Measurements from ENCODE around the gene USP28. TPM values are rescaled to one million over a fixed set of nuclear protein-coding genes. Genes with fewer than 3 reads are reported as not detected.
"Not testable (repeated sequence)": the region's sequence is repeated elsewhere in the genome, so short reads cannot be mapped to it uniquely, and the experiment has no call there.

Gene USP28
- 37.7 and 38.0 TPM in 2 replicates for total RNA-seq
- 22.4 and 27.4 TPM in 2 replicates for polyA plus RNA-seq
- polyA plus RNA-seq (2012): 10.3 and 13.6 TPM in 2 replicates
- 7.3 and 18.3 TPM in 2 replicates for polyA minus RNA-seq (ENCODE audit: low replicate concordance)

GRCh38 chr11:113875234-113876073 is at the start of gene USP28:
TSS of gene USP28 (minus strand) at chr11:113875572. CDS start at chr11:113875501, 71 bp downstream.
- H2AFZ ChIP-seq (ENCODE audit: low read length): peak within 1 kb of the TSS; percentile 93
- TF ChIP-seq CTCF (conservative IDR thresholded peaks at IDR 0.05 in 1 of 2, IDR thresholded peaks at IDR 0.05 in 1 of 2; ENCODE audit: low read depth in 1 of 2, low read length in 2 of 2): no peak
- no peak for TF ChIP-seq EZH2 (IDR thresholded peaks at IDR 0.05; ENCODE audit: low read length, missing control alignments)
- no peaks in the 10 kb centered on the region for H3K9me3 ChIP-seq (ENCODE audit: control insufficient read depth, insufficient read depth, low read depth, low read length)
- H3K27me3 ChIP-seq (ENCODE audit: control insufficient read depth, insufficient read depth, low read length): no peaks in the 10 kb centered on the region
- DNase-seq (ENCODE audit: low read depth in 2 of 2): peak; percentile 94 to 95
- peak within 1 kb of the TSS; percentile 97 for H3K4me2 ChIP-seq (ENCODE audit: extremely low read depth, insufficient read depth, low read length)
- H3K36me3 ChIP-seq (ENCODE audit: control insufficient read depth, insufficient read depth, low read length): no peaks in the 10 kb centered on the region
- H3K4me1 ChIP-seq (ENCODE audit: control insufficient read depth, extremely low read depth, insufficient read depth, low read length): no peaks in the 10 kb centered on the region
- H3K27ac ChIP-seq (ENCODE audit: insufficient read depth, low read length): peak within 1 kb of the TSS; percentile 90
- H3K9ac ChIP-seq (ENCODE audit: insufficient read depth, low read length): peak within 1 kb of the TSS; percentile 74
- no peaks in the 10 kb centered on the region for H3K79me2 ChIP-seq (ENCODE audit: control insufficient read depth, insufficient read depth, low read length)
- peak within 1 kb of the TSS; percentile 67 to 86 (median 86) for H3K4me3 ChIP-seq (replicated peaks in 1 of 4; ENCODE audit: control extremely low read depth in 1 of 4, insufficient read depth in 1 of 4, low read depth in 3 of 4, low read length in 4 of 4)
- no peaks in the 10 kb centered on the region for H4K20me1 ChIP-seq (ENCODE audit: control insufficient read depth, extremely low read depth, insufficient read depth, low read length)

GRCh38 chr11:113923572-113923971 is 48.2 kb upstream of the USP28 start:
- H3K4me3 ChIP-seq (replicated peaks in 1 of 4; ENCODE audit: control extremely low read depth in 1 of 4, insufficient read depth in 1 of 4, low read depth in 3 of 4, low read length in 4 of 4): no peak overlapping the region
- H3K27me3 ChIP-seq (ENCODE audit: control insufficient read depth, insufficient read depth, low read length): no peaks in the 10 kb centered on the region
- H3K36me3 ChIP-seq (ENCODE audit: control insufficient read depth, insufficient read depth, low read length): no peaks in the 10 kb centered on the region
- TF ChIP-seq CTCF (conservative IDR thresholded peaks at IDR 0.05 in 1 of 2, IDR thresholded peaks at IDR 0.05 in 1 of 2; ENCODE audit: low read depth in 1 of 2, low read length in 2 of 2): no peak
- no peak for TF ChIP-seq EZH2 (IDR thresholded peaks at IDR 0.05; ENCODE audit: low read length, missing control alignments)
- no peak overlapping the region for H3K9ac ChIP-seq (ENCODE audit: insufficient read depth, low read length)
- no peak for DNase-seq (ENCODE audit: low read depth in 2 of 2)
- no peaks in the 10 kb centered on the region for H3K79me2 ChIP-seq (ENCODE audit: control insufficient read depth, insufficient read depth, low read length)
- no peaks in the 10 kb centered on the region for H3K9me3 ChIP-seq (ENCODE audit: control insufficient read depth, insufficient read depth, low read depth, low read length)
- no peak overlapping the region for H3K27ac ChIP-seq (ENCODE audit: insufficient read depth, low read length)
- H4K20me1 ChIP-seq (ENCODE audit: control insufficient read depth, extremely low read depth, insufficient read depth, low read length): no peaks in the 10 kb centered on the region
- H2AFZ ChIP-seq (ENCODE audit: low read length): no peak overlapping the region
- no peak overlapping the region for H3K4me2 ChIP-seq (ENCODE audit: extremely low read depth, insufficient read depth, low read length)
- H3K4me1 ChIP-seq (ENCODE audit: control insufficient read depth, extremely low read depth, insufficient read depth, low read length): no peaks in the 10 kb centered on the region

GRCh38 chr11:113911491-113911890 is 36.1 kb upstream of the USP28 start:
- not testable (repeated sequence) for H3K79me2 ChIP-seq (ENCODE audit: control insufficient read depth, insufficient read depth, low read length); H2AFZ ChIP-seq (ENCODE audit: low read length); H3K9me3 ChIP-seq (ENCODE audit: control insufficient read depth, insufficient read depth, low read depth, low read length); H3K36me3 ChIP-seq (ENCODE audit: control insufficient read depth, insufficient read depth, low read length); H3K4me2 ChIP-seq (ENCODE audit: extremely low read depth, insufficient read depth, low read length); H3K27ac ChIP-seq (ENCODE audit: insufficient read depth, low read length); H3K4me1 ChIP-seq (ENCODE audit: control insufficient read depth, extremely low read depth, insufficient read depth, low read length); H3K9ac ChIP-seq (ENCODE audit: insufficient read depth, low read length); DNase-seq (ENCODE audit: low read depth in 2 of 2); H3K4me3 ChIP-seq (replicated peaks in 1 of 4; ENCODE audit: control extremely low read depth in 1 of 4, insufficient read depth in 1 of 4, low read depth in 3 of 4, low read length in 4 of 4); H3K27me3 ChIP-seq (ENCODE audit: control insufficient read depth, insufficient read depth, low read length); H4K20me1 ChIP-seq (ENCODE audit: control insufficient read depth, extremely low read depth, insufficient read depth, low read length)
